GM04504 (cell line): ENCODE measurements around the gene SCGB3A2.

Source experiments
- DNase-seq: peaks from one replicate; pipeline ENCODE4 v3.0.0-alpha.2; 2012; ENCODE audit warnings: low read depth

Gene SCGB3A2

GRCh38 chr5:147906326-147907095 lies 28.0 kb downstream of the SCGB3A2 start, which contains the start of gene C5orf46:
Gene C5orf46 (minus strand): TSS chr5:147906538. CDS start chr5:147906501, 37 bp downstream.
- DNase-seq = no peak

DNA sequence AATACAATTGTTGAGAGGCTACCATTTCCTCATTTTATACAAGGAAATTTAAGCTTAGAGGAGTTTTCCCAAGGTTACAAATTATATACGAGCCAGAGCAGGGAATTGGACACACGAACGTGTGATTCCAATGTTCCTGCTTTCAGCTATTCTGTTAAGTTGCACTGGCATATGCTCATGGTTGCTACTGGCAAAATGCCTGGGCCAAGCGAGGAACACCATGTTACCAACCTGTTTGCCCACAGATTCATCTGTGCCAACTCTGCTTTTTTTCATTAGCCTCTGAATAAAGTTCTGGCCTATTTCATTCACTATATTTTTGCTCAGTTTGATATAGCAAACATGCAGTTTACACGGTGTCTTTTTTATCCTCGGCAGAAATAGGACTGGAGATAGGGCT lies 32.9 kb downstream of the SCGB3A2 start:
- DNase-seq = no peak

GRCh38 chr5:147912011-147912410 lies 33.5 kb downstream of the SCGB3A2 start:
- no peak for DNase-seq

DNA sequence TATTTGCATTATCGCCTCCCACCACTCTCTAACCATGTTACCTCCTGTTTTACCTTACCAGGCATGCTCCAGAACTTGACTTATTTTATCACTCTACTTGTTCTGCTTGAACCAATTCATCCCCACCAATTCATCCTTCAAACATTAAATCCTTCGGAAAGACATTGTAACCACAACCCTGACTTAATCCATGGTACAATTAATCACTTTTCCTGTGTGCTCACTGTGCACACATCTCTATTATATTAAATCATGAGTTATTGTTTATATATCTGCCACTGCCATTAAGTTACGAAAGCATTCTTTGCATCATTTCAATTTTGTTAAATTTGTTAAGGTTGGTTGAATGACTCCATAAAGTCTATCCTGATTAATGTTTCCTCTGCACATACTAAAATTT lies 35.3 kb downstream of the SCGB3A2 start:
- DNase-seq = no peak

DNA sequence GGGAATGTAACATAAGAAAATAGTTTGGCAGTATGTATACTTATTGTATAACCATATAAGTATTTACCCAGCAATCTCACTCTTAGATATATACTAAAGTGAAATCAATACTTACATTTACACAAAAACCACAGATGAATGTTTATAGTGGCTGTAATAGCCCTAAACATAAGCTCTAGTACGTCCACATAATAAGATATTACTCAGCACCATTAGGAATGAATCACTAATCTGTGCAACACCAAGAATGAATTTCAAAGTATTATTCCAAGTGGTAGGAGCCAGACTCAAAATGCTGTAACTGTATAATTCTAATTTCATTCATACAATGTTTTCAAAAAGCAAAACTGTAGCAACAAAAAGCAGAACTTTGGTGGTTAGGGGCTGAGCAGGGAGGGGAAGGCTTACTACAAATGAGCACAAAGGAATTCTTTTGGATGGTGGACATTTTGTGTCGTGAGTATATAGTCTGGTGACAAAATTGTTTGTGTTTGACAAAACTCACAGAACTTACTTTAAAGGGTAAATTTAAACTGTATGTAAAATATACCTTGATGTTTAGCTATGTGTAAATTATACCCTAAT lies 39.7 kb downstream of the SCGB3A2 start:
- DNase-seq = no peak

GRCh38 chr5:147918899-147919298 lies 40.4 kb downstream of the SCGB3A2 start:
- DNase-seq = no peak

DNA sequence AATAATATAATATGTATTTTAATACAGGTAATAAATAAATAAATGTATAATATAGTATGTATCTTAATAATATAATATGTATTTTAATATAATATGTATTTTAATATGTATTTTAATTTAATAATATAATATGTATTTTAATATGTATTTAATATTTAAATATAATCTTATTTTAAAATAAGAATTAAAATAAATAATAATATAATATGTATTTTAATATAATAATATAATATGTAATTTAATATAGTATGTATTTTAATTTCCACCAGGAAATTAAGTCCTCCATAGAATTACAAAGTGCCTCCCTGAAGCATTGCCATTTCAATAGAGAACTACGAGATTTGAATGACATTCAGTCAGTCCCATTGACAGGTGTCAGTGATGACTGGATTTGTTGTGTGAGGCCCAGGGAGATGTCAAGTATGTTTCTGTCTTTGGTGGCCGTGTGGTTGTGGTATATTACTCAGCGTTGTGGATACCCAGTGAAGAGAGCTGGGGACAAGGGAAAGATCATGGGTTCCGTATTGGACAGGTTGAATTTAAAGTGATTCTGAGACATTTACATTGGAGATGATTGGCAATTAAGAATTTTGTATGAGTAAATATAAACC lies 42.0 kb downstream of the SCGB3A2 start:
- no peak for DNase-seq

DNA sequence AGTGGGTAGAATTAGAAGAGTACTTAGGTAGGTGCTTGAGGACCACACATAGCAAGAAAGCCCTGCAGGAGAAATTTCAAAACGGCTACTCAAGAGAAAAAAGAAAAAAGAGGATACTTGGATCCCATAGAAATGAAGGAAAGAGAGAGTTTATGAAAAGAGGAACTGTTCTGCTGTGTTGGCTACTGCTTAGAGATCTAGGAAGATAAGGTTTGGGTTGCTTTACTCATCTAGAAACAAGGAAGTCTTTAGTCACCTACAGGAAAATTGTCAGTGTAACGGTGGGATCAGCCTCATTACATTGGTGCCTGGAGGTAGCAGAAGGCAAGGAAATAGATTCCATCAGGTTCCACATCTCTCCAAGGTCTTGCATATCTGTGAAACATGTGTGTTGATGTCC lies 42.6 kb downstream of the SCGB3A2 start:
- no peak for DNase-seq

DNA sequence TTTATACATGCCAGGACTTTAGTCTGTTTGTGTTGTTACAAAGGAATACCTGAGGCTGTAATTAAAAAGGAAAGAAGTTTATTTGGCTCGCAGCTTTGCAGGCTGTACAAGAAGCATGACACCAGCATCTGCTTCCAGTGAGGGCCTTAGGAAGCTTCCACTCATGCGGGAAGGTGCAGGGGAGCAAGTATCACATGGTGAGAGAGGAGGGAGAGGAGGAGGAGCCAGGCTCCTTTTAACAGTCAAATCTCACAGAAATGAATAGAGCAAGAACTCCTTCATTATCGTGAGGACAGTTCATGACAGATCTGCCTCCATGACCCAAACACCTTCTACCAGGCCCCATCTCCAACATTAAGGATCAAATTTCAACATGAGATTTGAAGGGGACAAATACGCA lies 46.5 kb downstream of the SCGB3A2 start:
- DNase-seq = no peak

DNA sequence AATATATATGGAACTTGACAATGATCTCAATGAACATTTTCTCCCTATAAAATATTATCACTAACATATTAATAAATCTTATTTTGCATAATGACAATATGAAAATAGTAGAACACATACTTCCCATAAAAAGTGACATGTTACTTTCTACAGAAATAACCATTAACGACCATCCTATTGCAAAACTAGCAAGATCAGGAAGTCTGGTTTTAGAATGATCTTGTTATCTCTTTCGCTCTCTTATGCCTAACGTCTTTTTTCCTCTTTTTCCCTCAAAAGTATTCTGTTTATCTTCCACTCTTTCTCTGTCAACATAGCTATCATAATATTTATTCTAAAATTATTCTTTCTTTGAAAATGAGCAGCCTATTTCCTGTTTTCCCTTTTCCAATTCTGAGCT lies 49.4 kb downstream of the SCGB3A2 start:
- DNase-seq = no peak

- DNase-seq = no peak
These were observed 52.3 kb downstream of the SCGB3A2 start for GRCh38 chr5:147930769-147931168.
